A549 (cell line): ENCODE data around the gene PTPRF. TPM values are rescaled to one million over a fixed set of nuclear protein-coding genes. Genes with fewer than 3 reads are reported as not detected.

Experiments used
- ATAC-seq, 2 experiments: fragments of 200-7000 bp in 1 of 2; fragments of >200 bp in 1 of 2; cut with Nextera tagmentation in 1 of 2; cut with Tn5 transposase in 1 of 2; 3 replicates each; pipeline versions ENCODE4 v1.8.0 to v1.9.1; 2018 to 2020; ENCODE audit warnings: mild to moderate bottlenecking in 1 of 2, moderate library complexity in 1 of 2
- CTCF ChIA-PET: fragments of 300-600 bp; sonication (Branson Sonifier 250); formaldehyde crosslinking; extraction: SDS; loops from one replicate; lab custom pipeline; 2021; ENCODE audit warnings: antibody characterized with exemption, inconsistent platforms; lab: Yijun Ruan, JAX
- POLR2A ChIA-PET: fragments of 350-600 bp; formaldehyde crosslinking; extraction: SDS; loops from one replicate; lab custom pipeline; 2021; ENCODE audit warnings: antibody characterized with exemption, inconsistent platforms; lab: Yijun Ruan, JAX
- DNase-seq, 2 experiments: peaks; one replicate each; pipeline versions ENCODE4 v3.0.0 to v3.0.0-alpha.2; 2011 to 2016; ENCODE audit warnings: low read depth in 1 of 2, low spot score in 1 of 2
- FAIRE-seq: peaks from 2 replicates; lab custom pipeline; 2011; peaks lifted over from hg19 to GRCh38; lab: Jason Lieb, UNC
- H3K27ac ChIP-seq, 2 experiments: fragments of >200 bp; sonication (Bioruptor Twin); formaldehyde crosslinking; 3 replicates each; pipeline ENCODE4 v1.5.1; 2016 to 2017
- H3K4me1 ChIP-seq: fragments of >200 bp; sonication (Bioruptor Twin); formaldehyde crosslinking; 3 replicates; pipeline ENCODE4 v1.6.1; 2016
- H3K4me2 ChIP-seq: fragments of >200 bp; sonication (Bioruptor Twin); formaldehyde crosslinking; 3 replicates; pipeline ENCODE4 v1.6.1; 2016
- H3K4me3 ChIP-seq: fragments of >200 bp; sonication (Bioruptor Twin); formaldehyde crosslinking; 3 replicates; pipeline ENCODE4 v1.5.1; 2016
- H3K9me3 ChIP-seq: fragments of >200 bp; sonication (Bioruptor Twin); formaldehyde crosslinking; 3 replicates; pipeline ENCODE4 v1.6.1; 2016
- BHLHE40 ChIP-seq: IDR thresholded peaks from 2 replicates; pipeline ENCODE4 v1.6.1; 2012; ENCODE audit warnings: low read depth, low read length, inconsistent platforms
- CBX2 ChIP-seq: fragments of 200-600 bp; sonication (generic); IDR thresholded peaks from 2 replicates; pipeline ENCODE4 v1.6.1; 2016; ENCODE audit warnings: low read depth, mild to moderate bottlenecking, borderline replicate concordance
- CBX8 ChIP-seq: fragments of 200-600 bp; sonication (generic); IDR thresholded peaks from 2 replicates; pipeline ENCODE4 v1.6.1; 2016
- EHMT2 ChIP-seq: fragments of 200-600 bp; sonication (generic); IDR thresholded peaks from 2 replicates; pipeline ENCODE4 v1.6.1; 2016; ENCODE audit warnings: antibody characterized with exemption, low read depth, mild to moderate bottlenecking, moderate library complexity
- EP300 ChIP-seq, 2 experiments: fragments of >200 bp; sonication (Bioruptor Twin); formaldehyde crosslinking; IDR thresholded peaks; 2 replicates in 1 of 2; 3 replicates in 1 of 2; pipeline ENCODE4 v1.6.1; 2016 to 2017
- FOSB ChIP-seq: fragments of 250-450 bp; sonication (Bioruptor Pico); IDR thresholded peaks from 2 replicates; pipeline ENCODE4 v1.5.0; 2020; ENCODE audit warnings: mild to moderate bottlenecking, moderate library complexity
- FOSL2 ChIP-seq, 2 experiments: fragments of 450-650 bp in 1 of 2; fragments of >200 bp in 1 of 2; sonication (Bioruptor Twin) in 1 of 2; formaldehyde crosslinking; IDR thresholded peaks; 2 replicates each; pipeline versions ENCODE4 v1.5.0 to v1.6.1; 2016 to 2020; ENCODE audit warnings: mild to moderate bottlenecking in 1 of 2, moderate library complexity in 1 of 2
- GATA3 ChIP-seq: IDR thresholded peaks from 2 replicates; pipeline ENCODE4 v1.6.1; 2012; ENCODE audit warnings: borderline replicate concordance
- HDAC2 ChIP-seq: fragments of 200-600 bp; sonication (generic); IDR thresholded peaks from 2 replicates; pipeline ENCODE4 v1.6.1; 2016
- HEYL ChIP-seq: fragments of 250-450 bp; sonication (Bioruptor Pico); IDR thresholded peaks from 2 replicates; pipeline ENCODE4 v1.8.0; 2021; ENCODE audit warnings: mild to moderate bottlenecking, moderate library complexity
- JUN ChIP-seq, 2 experiments: fragments of >200 bp; sonication (Bioruptor Twin); formaldehyde crosslinking; IDR thresholded peaks; 2 replicates in 1 of 2; 3 replicates in 1 of 2; pipeline ENCODE4 v1.6.1; 2016 to 2017
- KDM5A ChIP-seq: fragments of 200-600 bp; sonication (generic); IDR thresholded peaks from 2 replicates; pipeline ENCODE4 v1.6.1; 2016; ENCODE audit warnings: antibody characterized with exemption, mild to moderate bottlenecking
- MAFK ChIP-seq: fragments of 450-650 bp; IDR thresholded peaks from 2 replicates; pipeline ENCODE4 v1.6.1; 2014; ENCODE audit not compliant: partially characterized antibody
- MAZ ChIP-seq: fragments of 150-350 bp; IDR thresholded peaks from 2 replicates; pipeline ENCODE4 v1.6.1; 2014; ENCODE audit warnings: antibody characterized with exemption, low read depth, low read length, borderline replicate concordance
- NFE2L2 ChIP-seq: fragments of 150-350 bp; conservative IDR thresholded peaks from 2 replicates; pipeline ENCODE4 v1.6.1; 2014; ENCODE audit warnings: low read length
- NPAS2 ChIP-seq: fragments of 250-450 bp; sonication (Bioruptor Pico); IDR thresholded peaks from 2 replicates; pipeline ENCODE4 v1.8.0; 2022; ENCODE audit warnings: mild to moderate bottlenecking, moderate library complexity, borderline replicate concordance
- NR3C1 ChIP-seq: fragments of >200 bp; sonication (Bioruptor Twin); formaldehyde crosslinking; IDR thresholded peaks from 3 replicates; pipeline ENCODE4 v1.6.1; 2017
- PHF8 ChIP-seq: fragments of 200-600 bp; sonication (generic); IDR thresholded peaks from 2 replicates; pipeline ENCODE4 v1.6.1; 2016; ENCODE audit warnings: low read depth, mild to moderate bottlenecking, antibody characterized with exemption, moderate library complexity, borderline replicate concordance
- RARB ChIP-seq: fragments of 250-450 bp; sonication (Bioruptor Pico); IDR thresholded peaks from 2 replicates; pipeline ENCODE4 v1.8.0; 2021; ENCODE audit warnings: mild to moderate bottlenecking, moderate library complexity
- RCOR1 ChIP-seq: fragments of 150-350 bp; IDR thresholded peaks from 2 replicates; pipeline ENCODE4 v1.6.1; 2014; ENCODE audit warnings: antibody characterized with exemption, low read length, low read depth
- RFX5 ChIP-seq: fragments of 450-650 bp; IDR thresholded peaks from 2 replicates; pipeline ENCODE4 v1.7.1; 2014; ENCODE audit warnings: antibody characterized with exemption, mild to moderate bottlenecking, moderate library complexity
- RNF2 ChIP-seq: fragments of 200-600 bp; sonication (generic); IDR thresholded peaks from 2 replicates; pipeline ENCODE4 v1.6.1; 2016; ENCODE audit warnings: low read depth, mild to moderate bottlenecking, antibody characterized with exemption, moderate library complexity, borderline replicate concordance
- SREBF2 ChIP-seq: fragments of 450-650 bp; IDR thresholded peaks from 2 replicates; pipeline ENCODE4 v1.6.1; 2014; ENCODE audit warnings: mild to moderate bottlenecking, moderate library complexity
- ZFP36 ChIP-seq: fragments of 450-650 bp; IDR thresholded peaks from 2 replicates; pipeline ENCODE4 v1.6.1; 2014; ENCODE audit warnings: borderline replicate concordance; ENCODE audit not compliant: partially characterized antibody
- ZNF302 ChIP-seq: fragments of 250-450 bp; sonication (Bioruptor Pico); IDR thresholded peaks from 2 replicates; pipeline ENCODE4 v1.9.0; 2021; ENCODE audit warnings: inconsistent platforms, mild to moderate bottlenecking, moderate library complexity
- ZSCAN20 ChIP-seq: fragments of 250-450 bp; sonication (Bioruptor Pico); IDR thresholded peaks from 2 replicates; pipeline ENCODE4 v1.8.0; 2022; ENCODE audit warnings: mild to moderate bottlenecking, moderate library complexity
- WGBS: methylation state at CpG from one replicate; pipeline ENCODE4 v1.1.6; 2017; ENCODE audit errors: missing lambda C conversion rate; 5-methylcytosine and 5-hydroxymethylcytosine counted together
- polyA plus RNA-seq, 4 experiments: library from polyadenylated mRNA; depleted of rRNA in 3 of 4; stranded (reverse); fragments of >200 nt; fragmentation: RNase III in 1 of 4; extraction: RNeasy Plus Mini Kit Qiagen cat#74134 plus additional on column Dnase treatment in 1 of 4; gene quantifications; 2 replicates in 3 of 4; 3 replicates in 1 of 4; pipeline ENCODE4 v1.2.3, GENCODE V29; 2011 to 2017
- TF ChIP-seq, protein P1 (sequence below): fragments of >200 bp; sonication (Bioruptor Twin); formaldehyde crosslinking; IDR thresholded peaks from 2 replicates; pipeline ENCODE4 v1.6.1; 2016
- TF ChIP-seq, protein P2 (sequence below): fragments of >200 bp; sonication (Bioruptor Twin); formaldehyde crosslinking; IDR thresholded peaks from 3 replicates; pipeline ENCODE4 v1.5.1; 2016
- TF ChIP-seq, protein P3 (sequence below): IDR thresholded peaks from 2 replicates; pipeline ENCODE4 v1.6.1; 2012; ENCODE audit warnings: low read depth, borderline replicate concordance
- TF ChIP-seq, protein P4 (sequence below): fragments of 250-450 bp; sonication (Bioruptor Pico); IDR thresholded peaks from 2 replicates; pipeline ENCODE4 v1.5.0; 2021; ENCODE audit warnings: mild to moderate bottlenecking, moderate library complexity, borderline replicate concordance

Gene PTPRF
- polyA plus RNA-seq, 2 of the 4 experiments (the other 2 are of a cell fraction): 68.5 to 96.5 TPM

DNA sequence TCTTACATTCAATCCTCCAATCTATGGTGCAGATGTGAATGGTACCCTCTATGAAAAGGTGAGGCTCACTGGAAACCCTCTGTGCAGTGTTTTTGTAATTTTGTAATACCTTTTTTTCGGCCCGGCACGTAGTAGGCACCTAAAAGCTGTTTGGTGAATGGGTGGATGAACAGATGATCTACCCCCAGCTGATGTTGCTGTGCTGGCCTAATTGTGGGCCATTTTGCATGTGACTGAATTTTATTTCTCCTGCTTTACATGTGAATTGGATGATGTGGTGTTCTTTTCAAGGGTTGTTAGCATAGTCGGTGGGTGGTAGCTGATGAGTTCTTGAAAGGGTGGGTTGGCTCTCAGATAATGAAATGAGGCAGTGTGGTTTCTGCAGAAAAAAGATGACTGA lies 129.7 kb downstream of the PTPRF start:
- H3K4me3 ChIP-seq: no peak overlapping the region
- DNase-seq: no peak
- no peaks in the 10 kb centered on the region for H3K9me3 ChIP-seq
- no peak overlapping the region for H3K4me2 ChIP-seq
- WGBS: 93% methylated on average over 4 of the region's 4 CpGs
- FAIRE-seq: no peak
- no peak for ATAC-seq
- POLR2A ChIA-PET: interaction anchor here (0.7 kb wide), 1 partner anchor 10 kb away, joined by 3 read pairs; the partner anchor contains the start of gene KDM4A
- CTCF ChIA-PET: interaction anchor here (1.1 to 1.6 kb wide), 2 partner anchors 13 to 24 kb away, joined by 3 read pairs; no protein-coding TSS in a partner anchor
- TF ChIP-seq RARB (CRISPR knock-in tag) (no peak), NPAS2 (CRISPR knock-in tag) (no peak), ZNF302 (CRISPR knock-in tag) (no peak), PHF8 (no peak), EHMT2 (no peak), CBX2 (no peak), EP300 (IDR thresholded peaks at IDR 0.05) (no peak), FOSL2 (IDR thresholded peaks at IDR 0.05) (no peak), FOSL2 (CRISPR knock-in tag; IDR thresholded peaks at IDR 0.05) (no peak), CBX8 (no peak), BHLHE40 (no peak), HEYL (CRISPR knock-in tag) (no peak), NR3C1 (no peak)
- TF ChIP-seq, protein P1, sequence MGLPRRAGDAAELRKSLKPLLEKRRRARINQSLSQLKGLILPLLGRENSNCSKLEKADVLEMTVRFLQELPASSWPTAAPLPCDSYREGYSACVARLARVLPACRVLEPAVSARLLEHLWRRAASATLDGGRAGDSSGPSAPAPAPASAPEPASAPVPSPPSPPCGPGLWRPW: no peak
- TF ChIP-seq, protein P2, sequence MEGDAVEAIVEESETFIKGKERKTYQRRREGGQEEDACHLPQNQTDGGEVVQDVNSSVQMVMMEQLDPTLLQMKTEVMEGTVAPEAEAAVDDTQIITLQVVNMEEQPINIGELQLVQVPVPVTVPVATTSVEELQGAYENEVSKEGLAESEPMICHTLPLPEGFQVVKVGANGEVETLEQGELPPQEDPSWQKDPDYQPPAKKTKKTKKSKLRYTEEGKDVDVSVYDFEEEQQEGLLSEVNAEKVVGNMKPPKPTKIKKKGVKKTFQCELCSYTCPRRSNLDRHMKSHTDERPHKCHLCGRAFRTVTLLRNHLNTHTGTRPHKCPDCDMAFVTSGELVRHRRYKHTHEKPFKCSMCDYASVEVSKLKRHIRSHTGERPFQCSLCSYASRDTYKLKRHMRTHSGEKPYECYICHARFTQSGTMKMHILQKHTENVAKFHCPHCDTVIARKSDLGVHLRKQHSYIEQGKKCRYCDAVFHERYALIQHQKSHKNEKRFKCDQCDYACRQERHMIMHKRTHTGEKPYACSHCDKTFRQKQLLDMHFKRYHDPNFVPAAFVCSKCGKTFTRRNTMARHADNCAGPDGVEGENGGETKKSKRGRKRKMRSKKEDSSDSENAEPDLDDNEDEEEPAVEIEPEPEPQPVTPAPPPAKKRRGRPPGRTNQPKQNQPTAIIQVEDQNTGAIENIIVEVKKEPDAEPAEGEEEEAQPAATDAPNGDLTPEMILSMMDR: no peak
- TF ChIP-seq, protein P3, sequence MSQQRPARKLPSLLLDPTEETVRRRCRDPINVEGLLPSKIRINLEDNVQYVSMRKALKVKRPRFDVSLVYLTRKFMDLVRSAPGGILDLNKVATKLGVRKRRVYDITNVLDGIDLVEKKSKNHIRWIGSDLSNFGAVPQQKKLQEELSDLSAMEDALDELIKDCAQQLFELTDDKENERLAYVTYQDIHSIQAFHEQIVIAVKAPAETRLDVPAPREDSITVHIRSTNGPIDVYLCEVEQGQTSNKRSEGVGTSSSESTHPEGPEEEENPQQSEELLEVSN: no peak
- no peak overlapping the region for H3K27ac ChIP-seq
- no peaks in the 10 kb centered on the region for H3K4me1 ChIP-seq

DNA sequence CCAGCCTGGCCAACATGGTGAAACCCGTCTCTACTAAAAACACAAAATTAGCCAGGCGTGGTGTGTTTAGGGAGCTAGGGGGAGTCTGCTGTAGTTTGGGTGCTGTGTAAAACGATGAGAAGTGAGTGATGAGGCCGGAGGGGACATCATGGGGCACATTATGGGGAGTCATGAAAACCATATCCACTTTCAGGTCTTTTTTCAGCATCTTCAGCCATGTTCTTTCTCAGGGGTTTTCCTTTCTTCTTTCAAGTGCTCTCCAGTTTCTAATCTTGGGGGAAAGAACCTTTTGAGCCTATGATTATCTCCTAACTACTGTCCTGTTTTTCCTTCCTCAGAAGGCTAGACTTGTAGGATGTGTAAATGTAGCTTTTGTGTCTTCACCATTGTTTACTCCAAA lies 133.7 kb downstream of the PTPRF start:
- CTCF ChIA-PET: interaction anchor here (1.7 to 1.8 kb wide), 2 partner anchors 8 to 14 kb away, joined by 4 to 13 read pairs; partner anchors contain the start of gene KDM4A
- H3K4me1 ChIP-seq: no peaks in the 10 kb centered on the region
- no peak overlapping the region for H3K4me3 ChIP-seq
- FAIRE-seq (no peak), ATAC-seq (no peak)
- H3K9me3 ChIP-seq: no peaks in the 10 kb centered on the region
- H3K4me2 ChIP-seq: no peak overlapping the region
- no peak for TF ChIP-seq KDM5A
- TF ChIP-seq SREBF2: no peak
- TF ChIP-seq ZFP36: no peak
- TF ChIP-seq NFE2L2: no peak
- TF ChIP-seq RFX5: no peak
- TF ChIP-seq, protein P3: no peak
- TF ChIP-seq, protein P4, sequence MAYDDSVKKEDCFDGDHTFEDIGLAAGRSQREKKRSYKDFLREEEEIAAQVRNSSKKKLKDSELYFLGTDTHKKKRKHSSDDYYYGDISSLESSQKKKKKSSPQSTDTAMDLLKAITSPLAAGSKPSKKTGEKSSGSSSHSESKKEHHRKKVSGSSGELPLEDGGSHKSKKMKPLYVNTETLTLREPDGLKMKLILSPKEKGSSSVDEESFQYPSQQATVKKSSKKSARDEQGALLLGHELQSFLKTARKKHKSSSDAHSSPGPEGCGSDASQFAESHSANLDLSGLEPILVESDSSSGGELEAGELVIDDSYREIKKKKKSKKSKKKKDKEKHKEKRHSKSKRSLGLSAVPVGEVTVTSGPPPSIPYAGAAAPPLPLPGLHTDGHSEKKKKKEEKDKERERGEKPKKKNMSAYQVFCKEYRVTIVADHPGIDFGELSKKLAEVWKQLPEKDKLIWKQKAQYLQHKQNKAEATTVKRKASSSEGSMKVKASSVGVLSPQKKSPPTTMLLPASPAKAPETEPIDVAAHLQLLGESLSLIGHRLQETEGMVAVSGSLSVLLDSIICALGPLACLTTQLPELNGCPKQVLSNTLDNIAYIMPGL: no peak
- TF ChIP-seq RNF2: no peak
- no peak for TF ChIP-seq HDAC2
- TF ChIP-seq NPAS2 (CRISPR knock-in tag): no peak
- TF ChIP-seq FOSB (CRISPR knock-in tag): no peak
- TF ChIP-seq HEYL (CRISPR knock-in tag): no peak
- TF ChIP-seq RCOR1: no peak
- TF ChIP-seq GATA3: no peak
- TF ChIP-seq MAZ: no peak
- no peak for TF ChIP-seq NR3C1
- no peak for TF ChIP-seq ZSCAN20 (CRISPR knock-in tag)
- TF ChIP-seq MAFK: no peak
- TF ChIP-seq BHLHE40: no peak
- no peak for TF ChIP-seq JUN (IDR thresholded peaks at IDR 0.05)
- TF ChIP-seq, all 56 proteins: peak for 0
- POLR2A ChIA-PET: no interaction called here
- DNase-seq: no peak
- WGBS: 88% methylated on average over 4 of the region's 4 CpGs
- no peak overlapping the region for H3K27ac ChIP-seq
